ENCODE results near the gene MUSK.

DNA sequence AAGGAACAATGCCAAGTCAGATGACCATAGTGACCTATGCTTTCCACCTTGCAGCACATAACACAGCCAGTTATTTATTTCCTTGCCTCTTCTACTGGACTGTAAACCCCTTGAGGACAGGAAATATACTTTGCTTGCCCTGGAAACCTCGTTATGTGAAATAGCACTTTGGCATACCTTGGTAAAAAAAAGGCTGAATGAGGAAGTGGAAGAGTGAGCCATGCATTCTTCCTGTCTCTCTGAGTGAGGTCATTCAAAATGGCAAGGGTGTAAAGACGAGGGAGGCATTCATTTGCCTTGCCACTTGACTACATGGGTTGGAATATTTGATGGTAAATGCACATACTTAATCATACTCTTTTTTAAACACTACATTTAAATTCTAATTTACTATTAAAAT is 46.2 kb upstream of the MUSK start:
- TF ChIP-seq POLR2A (IDR thresholded peaks at IDR 0.05; ENCODE audit: low read depth, low read length) (no peak), POLR2AphosphoS5 (IDR thresholded peaks at IDR 0.05; ENCODE audit: low read depth, low read length) (no peak)

Data from GM12892 (cell line).